Endothelial cell (in vitro differentiated cells): ENCODE data around the gene GRAMD1B. TPM values are rescaled to one million over a fixed set of nuclear protein-coding genes. Genes with fewer than 3 reads are reported as not detected.

Source experiments
- DNase-seq: peaks from one replicate; pipeline ENCODE4 v3.0.0; 2021; ENCODE audit warnings: low spot score
- H3K27ac Mint-ChIP-seq: one replicate; pipeline ENCODE4 v1.8.0; 2021; ENCODE audit warnings: mixed read lengths, inconsistent platforms; ENCODE audit not compliant: unreplicated experiment
- H3K27me3 Mint-ChIP-seq: one replicate; pipeline ENCODE4 v1.8.0; 2021; ENCODE audit warnings: mild to moderate bottlenecking, moderate library complexity, mixed read lengths, inconsistent platforms; ENCODE audit not compliant: unreplicated experiment
- H3K36me3 Mint-ChIP-seq: one replicate; pipeline ENCODE4 v1.8.0; 2021; ENCODE audit warnings: mild to moderate bottlenecking, low read depth, mixed read lengths, inconsistent platforms; ENCODE audit not compliant: unreplicated experiment
- H3K4me1 Mint-ChIP-seq: one replicate; pipeline ENCODE4 v1.8.0; 2021; ENCODE audit warnings: mild to moderate bottlenecking, mixed read lengths, inconsistent platforms; ENCODE audit not compliant: unreplicated experiment
- H3K4me3 Mint-ChIP-seq: one replicate; pipeline ENCODE4 v1.8.0; 2021; ENCODE audit warnings: mild to moderate bottlenecking, mixed read lengths, inconsistent platforms; ENCODE audit not compliant: unreplicated experiment
- H3K9me3 Mint-ChIP-seq: one replicate; pipeline ENCODE4 v1.8.0; 2021; ENCODE audit warnings: mixed read lengths, inconsistent platforms; ENCODE audit not compliant: unreplicated experiment
- CTCF ChIP-seq: fragments of 200-600 bp; sonication (generic); IDR thresholded peaks from one replicate; pipeline ENCODE4 v1.5.0; 2021; ENCODE audit warnings: antibody characterized with exemption; ENCODE audit not compliant: unreplicated experiment
- total RNA-seq: library from RNA; stranded (reverse); fragmentation: NEBNext Ultra II Directional; extraction: Animal tissue kit (Norgen Biotek cat#: 25700); gene quantifications from one replicate; pipeline ENCODE4 v1.2.1, GENCODE V29; 2021; ENCODE audit not compliant: unreplicated experiment

The GRAMD1B gene
- total RNA-seq, 1 donor from 2014 or later = 49.6 TPM

GRCh38 chr11:123585706-123586105 is 155.6 kb downstream of the GRAMD1B start:
- Mint-ChIP-seq H3K27me3 (peaks cover 20% of the 10 kb centered on the region), H3K27ac (peak overlapping the region; percentile 65), H3K36me3 (peaks cover 24% of the 10 kb centered on the region), H3K4me3 (peak overlapping the region; percentile 3), H3K9me3 (no peaks in the 10 kb centered on the region), H3K4me1 (peaks cover 53% of the 10 kb centered on the region)
- TF ChIP-seq CTCF = no peak
- no peak for DNase-seq

- Mint-ChIP-seq H3K9me3 (no peaks in the 10 kb centered on the region), H3K36me3 (peaks cover 24% of the 10 kb centered on the region), H3K27me3 (peaks cover 20% of the 10 kb centered on the region), H3K4me3 (peak overlapping the region; percentile 66), H3K27ac (peak overlapping the region; percentile 65), H3K4me1 (peaks cover 50% of the 10 kb centered on the region)
- DNase-seq = no peak
- TF ChIP-seq CTCF = no peak
Measured at GRCh38 chr11:123586568-123586967, 156.5 kb downstream of the GRAMD1B start.

GRCh38 chr11:123587044-123587443 is 157.0 kb downstream of the GRAMD1B start:
- Mint-ChIP-seq H3K27me3 (peaks cover 20% of the 10 kb centered on the region), H3K4me3 (peak overlapping the region; percentile 66), H3K4me1 (peaks cover 54% of the 10 kb centered on the region), H3K9me3 (no peaks in the 10 kb centered on the region), H3K27ac (no peak overlapping the region), H3K36me3 (peaks cover 27% of the 10 kb centered on the region)
- no peak for DNase-seq
- TF ChIP-seq CTCF = no peak

- DNase-seq = no peak
- Mint-ChIP-seq H3K4me1 (peaks cover 57% of the 10 kb centered on the region), H3K9me3 (no peaks in the 10 kb centered on the region), H3K36me3 (peaks cover 31% of the 10 kb centered on the region), H3K27me3 (peaks cover 20% of the 10 kb centered on the region), H3K27ac (no peak overlapping the region), H3K4me3 (no peak overlapping the region)
- no peak for TF ChIP-seq CTCF
Measured at GRCh38 chr11:123587559-123587958, 157.5 kb downstream of the GRAMD1B start.

GRCh38 chr11:123588117-123588863 is 158.2 kb downstream of the GRAMD1B start:
- Mint-ChIP-seq H3K36me3 (peaks cover 25% of the 10 kb centered on the region), H3K27me3 (peaks cover 16% of the 10 kb centered on the region), H3K4me3 (no peak overlapping the region), H3K27ac (peak overlapping the region; percentile 24), H3K9me3 (no peaks in the 10 kb centered on the region), H3K4me1 (peaks cover 53% of the 10 kb centered on the region)
- no peak for TF ChIP-seq CTCF
- DNase-seq = no peak
